ENCODE measurements around the gene TYW3.

The TYW3 gene

GRCh38 chr1:74732960-74733603 lies at the start of gene TYW3, which contains the start of gene CRYZ:
Gene TYW3 (plus strand): TSS chr1:74733152. CDS start chr1:74733245, 93 bp downstream.
Gene CRYZ (minus strand): TSS chr1:74733050. CDS start chr1:74724821, 8,229 bp downstream.
- DNase-seq (ENCODE audit: low read depth in 2 of 3, low spot score in 1 of 3), result peak; percentile 81

GRCh38 chr1:74683656-74684055 lies 49.3 kb upstream of the TYW3 start:
- DNase-seq (ENCODE audit: low read depth in 2 of 3, low spot score in 1 of 3), result no peak

DNA sequence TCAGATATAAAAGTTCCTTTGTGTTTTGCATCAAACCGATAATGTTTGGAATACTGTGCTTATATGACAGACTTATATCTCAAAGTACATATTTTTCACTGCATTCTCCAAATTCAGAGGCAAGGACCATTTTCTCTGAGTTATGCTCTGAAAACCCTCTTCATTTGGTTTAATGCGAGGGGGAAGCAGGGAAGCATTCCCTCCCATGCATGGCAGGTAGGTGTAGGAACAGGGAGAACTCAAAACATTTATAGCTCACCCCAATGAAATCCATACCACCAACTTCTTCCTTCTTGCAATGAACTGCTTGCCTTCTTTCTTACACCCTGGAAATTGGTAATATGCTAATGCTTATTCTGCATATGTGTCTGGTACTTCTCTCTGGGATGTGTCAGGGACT lies 48.7 kb upstream of the TYW3 start:
- DNase-seq (ENCODE audit: low read depth in 2 of 3, low spot score in 1 of 3), result no peak

- no peak for DNase-seq (ENCODE audit: low read depth in 2 of 3, low spot score in 1 of 3)
These were observed 46.0 kb upstream of the TYW3 start for GRCh38 chr1:74686928-74687327.

DNA sequence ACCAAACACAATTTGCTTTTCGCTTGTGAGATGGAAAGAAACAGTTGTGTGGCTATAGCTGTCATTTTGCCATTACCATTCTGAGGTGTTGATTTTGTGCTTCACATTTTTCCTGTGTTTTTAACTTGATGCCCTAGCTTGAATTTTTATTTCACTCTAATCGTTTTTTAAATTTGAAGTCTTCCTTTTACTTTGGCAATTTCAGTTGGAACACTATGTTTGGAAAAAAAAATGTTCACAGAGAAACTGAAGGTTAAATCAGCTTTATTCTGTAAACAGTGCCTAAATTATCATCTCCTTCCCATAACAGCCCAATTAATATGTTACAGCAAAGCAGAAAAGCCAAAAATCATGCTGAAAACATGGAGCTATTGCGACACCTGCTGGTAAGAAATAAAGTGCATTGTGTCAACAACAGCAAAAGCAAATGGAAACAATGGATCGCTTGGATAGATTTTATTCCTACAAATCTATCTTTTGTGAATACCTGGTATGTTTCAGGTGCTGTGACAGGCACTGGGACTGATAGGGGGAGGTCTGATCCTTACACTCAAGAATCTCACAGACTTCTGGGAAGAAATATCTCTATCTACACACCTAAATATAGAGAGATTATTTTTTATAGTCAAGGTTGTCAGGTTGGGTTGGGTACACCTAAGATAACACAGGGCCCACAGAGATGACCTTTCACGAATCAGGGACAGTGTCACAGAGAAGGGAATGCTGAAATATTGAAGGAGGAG lies 43.2 kb upstream of the TYW3 start:
- DNase-seq (ENCODE audit: low read depth in 2 of 3, low spot score in 1 of 3), result peak in 2 of 3 donors; percentile 16 to 54

- no peak for DNase-seq (ENCODE audit: low read depth in 2 of 3, low spot score in 1 of 3)
These were observed 42.6 kb upstream of the TYW3 start for GRCh38 chr1:74690364-74690696.

DNA sequence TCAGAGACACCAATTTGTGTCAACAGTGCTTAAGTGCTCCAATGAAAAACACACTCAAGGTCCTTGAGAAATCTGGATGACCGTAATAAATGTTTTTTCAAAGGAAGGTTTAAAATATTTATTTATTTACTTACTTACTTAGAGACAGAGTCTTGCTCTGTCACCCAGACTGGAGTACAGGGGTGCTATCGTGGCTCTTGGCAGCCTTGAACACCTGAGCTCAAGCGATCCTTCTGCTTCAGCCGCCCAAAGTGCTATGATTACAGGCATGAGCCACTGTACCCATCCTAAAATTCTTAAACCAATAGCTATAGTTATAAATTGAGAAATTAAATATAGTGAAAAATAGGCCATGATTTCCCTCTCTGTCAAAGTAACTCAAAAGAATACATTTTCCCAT lies 42.0 kb upstream of the TYW3 start:
- no peak for DNase-seq (ENCODE audit: low read depth in 2 of 3, low spot score in 1 of 3)

DNA sequence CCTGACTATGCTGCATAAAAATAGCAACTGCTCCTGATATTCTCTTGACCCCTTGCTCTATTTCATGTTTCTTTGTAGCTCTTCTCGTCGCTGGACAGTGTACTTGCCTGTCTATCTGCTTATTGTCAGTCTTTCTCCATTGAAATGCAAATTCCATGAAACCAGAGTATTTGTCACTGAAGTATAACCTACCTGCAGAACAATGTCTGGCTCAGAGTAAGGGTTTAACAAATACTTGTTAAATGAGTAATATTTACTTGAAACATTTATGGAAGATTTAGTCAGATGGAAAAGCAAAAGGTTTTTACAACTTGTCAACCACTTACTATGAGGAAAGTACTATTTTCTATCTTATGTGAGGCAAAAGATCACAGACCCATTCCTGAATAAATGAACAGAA lies 39.5 kb upstream of the TYW3 start:
- DNase-seq (ENCODE audit: low read depth in 2 of 3, low spot score in 1 of 3), result no peak

GRCh38 chr1:74697832-74698231 lies 35.1 kb upstream of the TYW3 start:
- no peak for DNase-seq (ENCODE audit: low read depth in 2 of 3, low spot score in 1 of 3)

DNA sequence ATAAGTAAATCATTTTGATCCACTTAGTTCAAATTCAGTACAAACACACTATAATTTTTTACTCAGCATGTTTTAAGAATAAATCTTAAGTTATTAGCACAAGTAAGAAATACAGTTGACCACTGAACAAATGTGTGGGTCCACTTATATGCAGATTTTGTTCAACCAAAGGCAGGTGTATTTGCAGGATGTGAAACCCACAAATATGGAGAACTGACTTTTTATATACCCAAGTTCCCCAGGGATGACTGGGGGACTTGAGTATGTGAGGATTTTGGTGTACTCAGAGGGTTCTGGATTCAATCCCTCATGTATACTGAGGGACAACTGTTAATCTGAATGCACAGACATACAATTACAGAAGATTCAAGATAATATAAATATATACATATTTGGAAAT lies 33.6 kb upstream of the TYW3 start:
- DNase-seq (ENCODE audit: low read depth in 2 of 3, low spot score in 1 of 3), result no peak

GRCh38 chr1:74703386-74704182 lies 29.4 kb upstream of the TYW3 start:
- DNase-seq (ENCODE audit: low read depth in 2 of 3, low spot score in 1 of 3), result no peak

DNA sequence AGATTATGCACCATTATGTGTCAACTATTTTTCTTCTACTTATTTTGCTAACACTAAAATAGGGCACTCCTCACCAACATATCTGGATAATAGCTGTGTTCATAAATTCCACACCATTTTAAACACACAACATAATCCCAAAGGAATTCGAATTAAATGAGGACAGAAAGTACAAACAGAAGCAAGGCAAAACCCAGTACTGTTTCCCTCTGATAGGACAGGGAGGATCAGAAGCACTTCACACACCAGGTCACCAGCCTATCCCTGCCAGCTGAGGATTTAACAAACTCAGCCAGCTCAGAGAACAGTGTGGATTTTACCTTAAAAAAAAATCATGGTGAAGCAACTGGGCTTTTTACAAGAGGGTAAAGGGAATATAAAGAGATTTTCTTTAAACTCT lies 20.1 kb upstream of the TYW3 start:
- DNase-seq (ENCODE audit: low read depth in 2 of 3, low spot score in 1 of 3), result no peak

GRCh38 chr1:74713849-74714248 lies 19.1 kb upstream of the TYW3 start:
- no peak for DNase-seq (ENCODE audit: low read depth in 2 of 3, low spot score in 1 of 3)

DNA sequence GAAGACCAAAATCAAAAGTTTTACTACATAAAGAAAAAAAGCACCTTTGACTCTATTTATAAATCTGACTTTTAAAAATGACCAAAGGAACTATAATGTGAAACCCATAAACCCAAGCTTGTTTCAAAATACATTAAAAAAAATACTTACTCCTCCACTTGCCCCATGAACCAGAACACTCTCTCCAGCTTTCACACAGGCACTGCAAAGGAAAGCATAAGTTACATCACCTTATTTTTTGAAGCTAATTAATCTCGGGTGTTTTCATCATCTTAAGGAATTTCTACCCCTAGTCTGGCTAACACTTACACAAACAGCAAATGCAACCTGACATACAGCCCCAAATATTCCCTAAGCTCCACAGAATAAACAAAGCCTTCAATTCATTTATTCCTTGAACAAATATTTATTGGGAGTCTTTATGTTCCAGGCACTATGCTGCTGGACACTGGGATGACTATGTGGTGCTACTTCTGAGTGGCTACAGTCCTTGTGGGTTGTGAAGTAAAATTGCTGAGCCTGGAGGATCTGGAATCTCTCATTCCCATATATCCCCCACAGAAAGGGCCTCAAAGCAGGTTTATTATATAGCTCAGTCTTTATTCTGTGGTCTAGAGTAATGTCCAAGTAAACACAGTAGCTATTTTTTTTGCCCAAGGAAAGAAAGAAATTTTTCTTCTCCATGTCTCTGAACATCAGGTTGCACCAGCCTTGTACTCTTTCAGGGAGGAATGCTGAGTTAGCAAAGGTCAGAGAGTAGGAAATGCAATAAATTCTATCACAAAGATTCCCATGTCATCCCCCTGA lies 18.3 kb upstream of the TYW3 start:
- no peak for DNase-seq (ENCODE audit: low read depth in 2 of 3, low spot score in 1 of 3)

DNA sequence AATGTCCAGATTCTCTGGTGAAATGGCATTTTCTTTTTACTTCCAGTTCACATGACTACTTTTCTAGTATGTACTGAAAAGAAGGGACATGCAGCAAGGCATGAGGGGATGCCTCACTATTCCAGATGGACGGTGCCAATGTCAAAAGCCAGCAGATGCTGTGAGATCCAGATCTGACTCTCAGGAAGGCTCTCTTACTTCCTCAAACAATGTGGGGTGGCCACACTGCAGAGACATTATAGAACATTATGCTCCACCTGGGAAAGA lies 17.8 kb upstream of the TYW3 start:
- no peak for DNase-seq (ENCODE audit: low read depth in 2 of 3, low spot score in 1 of 3)

DNA sequence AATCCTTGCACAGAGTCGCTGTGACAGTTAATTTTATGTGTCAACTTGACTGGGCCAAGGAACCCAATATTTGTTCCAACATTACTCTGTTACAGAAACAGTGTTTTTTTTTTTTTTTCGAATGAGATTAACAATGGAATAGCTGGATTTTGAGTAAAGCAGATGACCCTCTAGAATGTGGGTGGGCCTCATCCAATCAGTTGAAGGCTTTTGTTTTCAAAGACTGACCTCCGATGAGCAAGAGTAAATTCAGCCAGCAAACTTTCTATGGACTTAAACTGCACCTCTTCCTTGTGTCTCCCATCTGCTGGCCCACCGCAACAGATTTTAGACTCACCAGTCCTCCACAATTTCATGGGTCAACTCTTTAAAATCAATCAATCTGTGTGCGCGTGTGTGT lies 17.1 kb upstream of the TYW3 start:
- DNase-seq (ENCODE audit: low read depth in 2 of 3, low spot score in 1 of 3), result no peak

- no peak for DNase-seq (ENCODE audit: low read depth in 2 of 3, low spot score in 1 of 3)
These were observed 16.1 kb upstream of the TYW3 start for GRCh38 chr1:74716822-74717221.

DNA sequence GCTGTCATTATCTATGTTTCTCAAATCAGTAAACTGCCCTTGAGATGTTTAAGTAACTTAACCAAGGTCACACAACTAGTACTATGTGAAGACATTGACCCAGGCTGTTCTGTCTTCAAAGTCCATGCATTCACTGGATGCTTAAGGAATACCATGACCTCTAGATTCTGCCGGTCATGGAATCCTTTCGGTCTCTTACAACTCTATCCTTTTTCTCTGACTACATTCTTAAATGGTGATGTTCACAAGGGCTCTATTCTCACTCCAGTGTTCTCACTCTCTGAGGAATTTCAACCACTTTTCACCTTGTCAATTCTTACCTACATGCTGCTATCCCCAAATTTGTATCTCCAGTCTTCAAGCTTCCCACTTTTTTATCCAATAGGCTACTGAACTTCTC lies 15.3 kb upstream of the TYW3 start:
- no peak for DNase-seq (ENCODE audit: low read depth in 2 of 3, low spot score in 1 of 3)

DNA sequence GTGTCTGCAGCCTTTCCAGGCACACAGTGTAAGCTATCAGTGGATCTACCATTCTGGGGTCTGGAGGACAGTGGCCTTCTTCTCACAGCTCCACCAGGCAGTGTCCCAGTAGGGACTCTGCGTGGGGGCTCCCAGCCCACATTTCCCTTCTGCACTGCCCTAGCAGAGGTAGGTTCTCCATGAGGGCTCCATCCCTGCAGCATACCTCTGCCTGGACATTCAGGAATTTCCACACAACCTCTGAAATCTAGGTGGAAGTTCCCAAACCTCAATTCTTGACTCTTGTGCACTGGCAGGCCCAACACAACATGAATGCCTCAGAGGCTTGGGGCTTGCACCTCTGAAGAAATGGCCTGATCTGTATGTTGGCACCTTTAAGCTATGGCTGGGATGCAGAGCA lies 6.9 kb upstream of the TYW3 start:
- no peak for DNase-seq (ENCODE audit: low read depth in 2 of 3, low spot score in 1 of 3)

DNA sequence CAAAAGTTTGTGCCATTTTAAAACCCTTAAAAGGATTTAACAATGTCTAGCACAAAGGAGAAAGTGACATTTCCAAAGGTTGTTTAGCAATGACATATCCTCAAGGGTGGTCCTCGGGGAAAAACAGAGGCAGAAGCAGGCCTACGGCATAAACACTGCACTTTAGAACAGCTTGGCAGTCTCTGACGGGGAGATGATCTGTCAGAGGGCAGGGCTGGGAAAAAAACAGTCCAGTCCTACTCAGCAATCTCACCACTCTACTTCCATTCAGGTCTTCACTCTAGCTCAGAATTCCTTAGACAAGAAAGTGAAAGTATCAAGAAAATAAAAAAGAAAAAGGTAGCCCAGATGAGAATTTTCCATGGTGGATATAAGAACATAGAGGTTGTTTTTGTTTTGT lies 4.2 kb upstream of the TYW3 start:
- no peak for DNase-seq (ENCODE audit: low read depth in 2 of 3, low spot score in 1 of 3)

GRCh38 chr1:74729741-74730478 lies 3.0 kb upstream of the TYW3 start:
- DNase-seq (ENCODE audit: low read depth in 2 of 3, low spot score in 1 of 3), result no peak

Measured in stimulated activated CD4-positive, alpha-beta T cell treated with anti-CD3 and anti-CD28 coated beads, Interleukin-12 subunit alpha, Interleukin-12 subunit beta, amount 100 ng/mL, for 48 hours (primary cell).